Measurements from ENCODE around the gene FHOD3.
A peak's percentile ranks its signal among the peaks of the same experiment; 100 is the strongest.

Gene FHOD3

GRCh38 chr18:36296650-36297416 is 680 bp upstream of the FHOD3 start:
- DNase-seq: peak; percentile 80

- peak; percentile 26 for DNase-seq
Measured at GRCh38 chr18:36298126-36298741, 721 bp downstream of the FHOD3 start.

GRCh38 chr18:36299015-36299414 is 1.5 kb downstream of the FHOD3 start:
- no peak for DNase-seq

- DNase-seq: no peak
Measured at GRCh38 chr18:36300211-36300610, 2.7 kb downstream of the FHOD3 start.

- DNase-seq: no peak
Measured at GRCh38 chr18:36301884-36302283, 4.4 kb downstream of the FHOD3 start.

- peak; percentile 28 for DNase-seq
Measured at GRCh38 chr18:36302676-36303075, 5.2 kb downstream of the FHOD3 start.

- no peak for DNase-seq
Measured at GRCh38 chr18:36303211-36303844, 5.8 kb downstream of the FHOD3 start.

- no peak for DNase-seq
Measured at GRCh38 chr18:36304723-36305122, 7.2 kb downstream of the FHOD3 start.

- no peak for DNase-seq
Measured at GRCh38 chr18:36305375-36305774, 7.9 kb downstream of the FHOD3 start.

GRCh38 chr18:36307513-36307912 is 10.0 kb downstream of the FHOD3 start:
- DNase-seq: no peak

- DNase-seq: no peak
Measured at GRCh38 chr18:36308711-36309435, 11.4 kb downstream of the FHOD3 start.

- peak; percentile 99 for DNase-seq
Measured at GRCh38 chr18:36309436-36310391, 12.2 kb downstream of the FHOD3 start.

- DNase-seq: no peak
Measured at GRCh38 chr18:36311026-36311570, 13.6 kb downstream of the FHOD3 start.

GRCh38 chr18:36312806-36313395 is 15.4 kb downstream of the FHOD3 start:
- no peak for DNase-seq

- peak; percentile 25 for DNase-seq
Measured at GRCh38 chr18:36314098-36314497, 16.6 kb downstream of the FHOD3 start.

- DNase-seq: peak; percentile 70
Measured at GRCh38 chr18:36314754-36315153, 17.2 kb downstream of the FHOD3 start.

GRCh38 chr18:36315736-36316135 is 18.2 kb downstream of the FHOD3 start:
- DNase-seq: peak; percentile 68

GRCh38 chr18:36316246-36316645 is 18.7 kb downstream of the FHOD3 start:
- DNase-seq: peak; percentile 26

GRCh38 chr18:36321658-36322407 is 24.3 kb downstream of the FHOD3 start:
- DNase-seq: peak; percentile 61

- no peak for DNase-seq
Measured at GRCh38 chr18:36322408-36322728, 24.9 kb downstream of the FHOD3 start.

GRCh38 chr18:36322734-36323133 is 25.2 kb downstream of the FHOD3 start:
- no peak for DNase-seq
